Measurements from ENCODE around the gene MAST3. TPM values are rescaled to one million over a fixed set of nuclear protein-coding genes. Genes with fewer than 3 reads are reported as not detected.
A peak's percentile ranks its signal among the peaks of the same experiment; 100 is the strongest.
"Not testable (repeated sequence)": the region's sequence is repeated elsewhere in the genome, so short reads cannot be mapped to it uniquely, and the experiment has no call there.

MAST3 gene
- polyA plus RNA-seq, 3 donors: 3.5 to 10.8 (median 5.5) TPM

GRCh38 chr19:18083929-18084684 is 13.5 kb upstream of the MAST3 start:
- H3K27ac ChIP-seq (ENCODE audit: low read depth, low read length): no peak overlapping the region
- WGBS, 3 donors: 66 to 91% (median 82%) methylated on average over 8 of the region's 8 CpGs

GRCh38 chr19:18085702-18086457 is 11.7 kb upstream of the MAST3 start:
- no peak overlapping the region for H3K27ac ChIP-seq (ENCODE audit: low read depth, low read length)
- WGBS, 3 donors: 78 to 88% (median 87%) methylated on average over 8 of the region's 8 CpGs

GRCh38 chr19:18086590-18087138 is 10.9 kb upstream of the MAST3 start, which contains the start of gene IL12RB1:
Gene IL12RB1, minus strand, starts transcription at chr19:18086934. Its CDS starts 111 bp downstream, at chr19:18086823.
- 32 to 57% (median 43%) methylated on average over 12 of the region's 12 CpGs for WGBS, 3 donors
- H3K27ac ChIP-seq (ENCODE audit: low read depth, low read length): no peak within 1 kb of the TSS

- not testable (repeated sequence) for H3K27ac ChIP-seq (ENCODE audit: low read depth, low read length)
- WGBS, 3 donors: 37 to 54% (median 41%) methylated on average over 11 of the region's 11 CpGs
These were observed 8.5 kb upstream of the MAST3 start for GRCh38 chr19:18089096-18089541.

- no peak overlapping the region for H3K27ac ChIP-seq (ENCODE audit: low read depth, low read length)
- 70 to 83% (median 76%) methylated on average over 5 of the region's 5 CpGs for whole genome bisulfite sequencing, 3 donors
These were observed 7.9 kb upstream of the MAST3 start for GRCh38 chr19:18089726-18090125.

- WGBS, 3 donors: 61 to 81% (median 65%) methylated on average over 12 of the region's 12 CpGs
- H3K27ac ChIP-seq (ENCODE audit: low read depth, low read length): peak overlapping the region; percentile 35
These were observed 6.9 kb upstream of the MAST3 start for GRCh38 chr19:18090545-18091216.

- 29 to 66% (median 42%) methylated on average over 12 of the region's 12 CpGs for WGBS, 3 donors
- H3K27ac ChIP-seq (ENCODE audit: low read depth, low read length): peak overlapping the region; percentile 35
These were observed 6.4 kb upstream of the MAST3 start for GRCh38 chr19:18091217-18091608.

- WGBS, 3 donors: 69 to 76% (median 75%) methylated on average over 6 of the region's 6 CpGs
- no peak overlapping the region for H3K27ac ChIP-seq (ENCODE audit: low read depth, low read length)
These were observed 4.0 kb upstream of the MAST3 start for GRCh38 chr19:18093439-18094161.

GRCh38 chr19:18096258-18096657 is 1.3 kb upstream of the MAST3 start:
- no peak overlapping the region for H3K27ac ChIP-seq (ENCODE audit: low read depth, low read length)
- WGBS, 3 donors: 90 to 93% (median 92%) methylated on average over 2 of the region's 2 CpGs

GRCh38 chr19:18097993-18098890 is 664 bp downstream of the MAST3 start:
- 21 to 35% (median 29%) methylated on average over 22 of the region's 22 CpGs for WGBS, 3 donors

GRCh38 chr19:18098891-18099622 is 1.5 kb downstream of the MAST3 start:
- 6 to 14% (median 8%) methylated on average over 34 of the region's 34 CpGs for WGBS, 3 donors

More at GRCh38 chr19:18097993-18098890, 664 bp downstream of the MAST3 start:
- H3K27ac ChIP-seq (ENCODE audit: low read depth, low read length): no peak overlapping the region

GRCh38 chr19:18099623-18099995 is 2.0 kb downstream of the MAST3 start:
- 80 to 90% (median 84%) methylated on average over 8 of the region's 8 CpGs for WGBS, 3 donors
- H3K27ac ChIP-seq (ENCODE audit: low read depth, low read length): no peak overlapping the region

More at GRCh38 chr19:18098891-18099622, 1.5 kb downstream of the MAST3 start:
- no peak overlapping the region for H3K27ac ChIP-seq (ENCODE audit: low read depth, low read length)

GRCh38 chr19:18100710-18101109 is 3.1 kb downstream of the MAST3 start:
- 50 to 55% (median 52%) methylated on average over 18 of the region's 18 CpGs for WGBS, 3 donors
- H3K27ac ChIP-seq (ENCODE audit: low read depth, low read length): no peak overlapping the region

GRCh38 chr19:18101268-18101667 is 3.7 kb downstream of the MAST3 start:
- WGBS, 3 donors: 72 to 82% (median 73%) methylated on average over 3 of the region's 3 CpGs
- H3K27ac ChIP-seq (ENCODE audit: low read depth, low read length): no peak overlapping the region

GRCh38 chr19:18102916-18103542 is 5.5 kb downstream of the MAST3 start:
- no peak overlapping the region for H3K27ac ChIP-seq (ENCODE audit: low read depth, low read length)
- 80 to 82% (median 81%) methylated on average over 15 of the region's 15 CpGs for WGBS, 3 donors

GRCh38 chr19:18104793-18105131 is 7.2 kb downstream of the MAST3 start:
- no peak overlapping the region for H3K27ac ChIP-seq (ENCODE audit: low read depth, low read length)
- WGBS, 3 donors: 65 to 74% (median 68%) methylated on average over 5 of the region's 5 CpGs
